H9 (cell line): ENCODE measurements around the gene IL1A. TPM values are rescaled to one million over a fixed set of nuclear protein-coding genes. Genes with fewer than 3 reads are reported as not detected.

ENCODE experiments used
- DNase-seq: peaks from one replicate; pipeline ENCODE4 v3.0.0-alpha.2; 2017
- H2AFZ ChIP-seq: one replicate; pipeline ENCODE4 v1.6.1; 2013; ENCODE audit warnings: mild to moderate bottlenecking, low read length, control low read depth, moderate library complexity
- H2AK5ac ChIP-seq: 2 replicates; pipeline ENCODE4 v1.6.1; 2013; ENCODE audit warnings: low read length, control low read depth, mixed read lengths; ENCODE audit not compliant: insufficient read length
- H2BK120ac ChIP-seq: one replicate; pipeline ENCODE4 v1.6.1; 2013; ENCODE audit warnings: low read depth, mild to moderate bottlenecking, low read length, control low read depth, inconsistent platforms; ENCODE audit not compliant: poor library complexity, severe bottlenecking
- H2BK12ac ChIP-seq: 2 replicates; pipeline ENCODE4 v1.6.1; 2013; ENCODE audit warnings: low read length, control low read depth, mixed read lengths, low read depth; ENCODE audit not compliant: insufficient read length
- H2BK15ac ChIP-seq: 2 replicates; pipeline ENCODE4 v1.6.1; 2013; ENCODE audit warnings: low read depth, low read length, control low read depth
- H2BK20ac ChIP-seq: one replicate; pipeline ENCODE4 v1.6.1; 2013; ENCODE audit warnings: low read depth, mild to moderate bottlenecking, low read length, control low read depth, inconsistent platforms; ENCODE audit not compliant: poor library complexity, severe bottlenecking
- H2BK5ac ChIP-seq: 2 replicates; pipeline ENCODE4 v1.6.1; 2013; ENCODE audit warnings: low read length, control low read depth, mixed read lengths; ENCODE audit not compliant: insufficient read length
- H3K14ac ChIP-seq: 2 replicates; pipeline ENCODE4 v1.6.1; 2013; ENCODE audit warnings: low read length, control low read depth; ENCODE audit not compliant: insufficient read depth
- H3K18ac ChIP-seq: 2 replicates; pipeline ENCODE4 v1.6.1; 2013; ENCODE audit warnings: low read depth, mild to moderate bottlenecking, mixed read lengths, low read length, control low read depth; ENCODE audit not compliant: insufficient read length
- H3K23ac ChIP-seq: 2 replicates; pipeline ENCODE4 v1.6.1; 2013; ENCODE audit warnings: low read length, control low read depth, mixed read lengths, low read depth; ENCODE audit not compliant: insufficient read length
- H3K23me2 ChIP-seq: 2 replicates; pipeline ENCODE4 v1.6.1; 2013; ENCODE audit warnings: low read depth, mild to moderate bottlenecking, mixed read lengths, low read length, control low read depth; ENCODE audit not compliant: insufficient read length, poor library complexity, severe bottlenecking
- H3K27ac ChIP-seq: 2 replicates; pipeline ENCODE4 v1.5.1; 2013; ENCODE audit warnings: low read length, control low read depth, mixed read lengths, low read depth; ENCODE audit not compliant: insufficient read length
- H3K27me3 ChIP-seq: 2 replicates; pipeline ENCODE4 v1.6.1; 2013; ENCODE audit warnings: low read length, control low read depth, inconsistent platforms; ENCODE audit not compliant: insufficient read depth
- H3K4ac ChIP-seq: 2 replicates; pipeline ENCODE4 v1.6.1; 2013; ENCODE audit warnings: low read depth, mild to moderate bottlenecking, control low read depth, inconsistent platforms, low read length, moderate library complexity
- H3K4me1 ChIP-seq: 2 replicates; pipeline ENCODE4 v1.6.1; 2013; ENCODE audit warnings: low read length, control low read depth, inconsistent platforms; ENCODE audit not compliant: insufficient read depth
- H3K4me2 ChIP-seq: 2 replicates; pipeline ENCODE4 v1.6.1; 2013; ENCODE audit warnings: low read length, control low read depth, mixed read lengths; ENCODE audit not compliant: insufficient read length, insufficient read depth
- H3K56ac ChIP-seq: 2 replicates; pipeline ENCODE4 v1.6.1; 2013; ENCODE audit warnings: low read depth, mild to moderate bottlenecking, mixed read lengths, low read length, control low read depth; ENCODE audit not compliant: insufficient read length
- H3K79me1 ChIP-seq: 2 replicates; pipeline ENCODE4 v1.6.1; 2013; ENCODE audit warnings: low read depth, mild to moderate bottlenecking, moderate library complexity, low read length, control low read depth, inconsistent platforms; ENCODE audit not compliant: insufficient read depth, poor library complexity, severe bottlenecking
- H3K79me2 ChIP-seq: 2 replicates; pipeline ENCODE4 v1.6.1; 2013; ENCODE audit warnings: low read length, control low read depth, inconsistent platforms; ENCODE audit not compliant: insufficient read depth
- H3K9ac ChIP-seq: 2 replicates; pipeline ENCODE4 v1.6.1; 2013; ENCODE audit warnings: low read length, control low read depth, mixed read lengths; ENCODE audit not compliant: insufficient read length; ENCODE audit errors: extremely low read depth
- H3K9me3 ChIP-seq: one replicate; pipeline ENCODE4 v1.6.1; 2013; ENCODE audit warnings: low read depth, low read length, inconsistent platforms; ENCODE audit not compliant: control insufficient read depth
- H3T11ph ChIP-seq: one replicate; pipeline ENCODE4 v1.6.1; 2013; ENCODE audit warnings: mild to moderate bottlenecking, low read length, control low read depth, inconsistent platforms
- H4K20me1 ChIP-seq: one replicate; pipeline ENCODE4 v1.6.1; 2013; ENCODE audit not compliant: control insufficient read depth, insufficient read length, insufficient read depth
- H4K5ac ChIP-seq: 2 replicates; pipeline ENCODE4 v1.6.1; 2013; ENCODE audit warnings: low read depth, mild to moderate bottlenecking, mixed read lengths, low read length, control low read depth; ENCODE audit not compliant: insufficient read length
- H4K8ac ChIP-seq: replicated peaks from 2 replicates; pipeline ENCODE4 v1.6.1; 2013; ENCODE audit warnings: low read length, control low read depth, mixed read lengths, low read depth; ENCODE audit not compliant: insufficient read length
- H4K91ac ChIP-seq: 2 replicates; pipeline ENCODE4 v1.6.1; 2013; ENCODE audit warnings: low read depth, mild to moderate bottlenecking, moderate library complexity, mixed read lengths, low read length, control low read depth; ENCODE audit not compliant: insufficient read length
- H3K27ac Mint-ChIP-seq, 3 experiments: 2 replicates in 2 of 3; 3 replicates in 1 of 3; pipeline ENCODE4 v1.8.0; 2020 to 2021; ENCODE audit warnings: mixed read lengths in 3 of 3, mild to moderate bottlenecking in 1 of 3, moderate library complexity in 1 of 3
- H3K27me3 Mint-ChIP-seq: 2 replicates; pipeline ENCODE4 v1.8.0; 2021; ENCODE audit warnings: low read depth, mild to moderate bottlenecking, moderate library complexity, mixed read lengths
- H3K36me3 Mint-ChIP-seq, 3 experiments: 2 replicates in 2 of 3; 3 replicates in 1 of 3; pipeline ENCODE4 v1.8.0; 2020 to 2021; ENCODE audit warnings: low read depth in 3 of 3, mixed read lengths in 3 of 3; ENCODE audit not compliant: insufficient read depth in 1 of 3
- H3K4me1 Mint-ChIP-seq, 2 experiments: 2 replicates each; pipeline ENCODE4 v1.8.0; 2020; ENCODE audit warnings: mixed read lengths in 2 of 2
- H3K4me3 Mint-ChIP-seq, 2 experiments: 2 replicates in 1 of 2; 3 replicates in 1 of 2; pipeline ENCODE4 v1.8.0; 2020 to 2021; ENCODE audit warnings: mild to moderate bottlenecking in 2 of 2, mixed read lengths in 2 of 2, moderate library complexity in 1 of 2
- H3K9me3 Mint-ChIP-seq, 2 experiments: 2 replicates in 1 of 2; 3 replicates in 1 of 2; pipeline ENCODE4 v1.8.0; 2020; ENCODE audit warnings: mild to moderate bottlenecking in 2 of 2, mixed read lengths in 2 of 2, moderate library complexity in 1 of 2
- WGBS: extraction: QIAGEN DNeasy Blood & Tissue Kit; methylation state at CpG from one replicate; pipeline ENCODE4 v1.1.7; 2013; ENCODE audit warnings: missing lambda C conversion rate, low lambda C conversion rate, mixed read lengths; ENCODE audit not compliant: insufficient read length; ENCODE audit errors: extremely low coverage; 5-methylcytosine and 5-hydroxymethylcytosine counted together
- total RNA-seq: library from RNA; stranded (reverse); gene quantifications from 2 replicates; pipeline ENCODE4 v1.2.1, GENCODE V29; 2021
- TF ChIP-seq, protein P1 (sequence below): fragments of 200-600 bp; sonication (generic); conservative IDR thresholded peaks from 3 replicates; pipeline ENCODE4 v1.8.0; 2021; ENCODE audit warnings: antibody characterized with exemption, mild to moderate bottlenecking

The IL1A gene
- total RNA-seq, 1 experiment from 2014 or later: 0.35 TPM

DNA sequence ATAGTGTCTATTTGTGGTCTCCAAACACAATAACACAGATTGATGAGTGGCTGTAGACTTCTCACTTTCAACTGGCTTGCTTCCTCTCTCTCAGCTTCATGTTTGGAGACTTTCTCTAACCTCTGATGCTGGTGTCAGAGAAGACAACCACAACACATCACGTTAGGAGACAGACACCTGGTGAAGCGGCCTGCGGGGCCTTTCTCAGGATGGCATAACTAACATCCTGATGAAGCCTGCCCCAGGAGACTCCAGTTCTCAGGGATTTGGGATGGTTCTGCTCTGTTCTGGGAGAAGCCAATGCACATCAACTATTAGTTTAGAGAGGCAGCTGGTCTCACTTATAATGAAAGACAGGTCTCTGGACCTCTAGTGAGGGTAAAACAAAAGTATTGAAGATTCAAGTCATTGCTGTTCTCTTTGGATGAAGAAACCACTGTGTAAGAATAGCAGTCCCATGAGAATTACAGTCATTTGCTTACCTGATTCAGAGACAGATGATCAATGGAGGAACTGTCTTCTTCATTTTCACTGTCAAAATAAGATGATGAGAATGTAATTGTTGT, 2.0 kb downstream of the IL1A start:
- no peak overlapping the region for H2AFZ ChIP-seq
- H3K14ac ChIP-seq: no peak overlapping the region
- no CpG with 5 or more reads among the region's 3 CpGs for WGBS
- TF ChIP-seq, protein P1, sequence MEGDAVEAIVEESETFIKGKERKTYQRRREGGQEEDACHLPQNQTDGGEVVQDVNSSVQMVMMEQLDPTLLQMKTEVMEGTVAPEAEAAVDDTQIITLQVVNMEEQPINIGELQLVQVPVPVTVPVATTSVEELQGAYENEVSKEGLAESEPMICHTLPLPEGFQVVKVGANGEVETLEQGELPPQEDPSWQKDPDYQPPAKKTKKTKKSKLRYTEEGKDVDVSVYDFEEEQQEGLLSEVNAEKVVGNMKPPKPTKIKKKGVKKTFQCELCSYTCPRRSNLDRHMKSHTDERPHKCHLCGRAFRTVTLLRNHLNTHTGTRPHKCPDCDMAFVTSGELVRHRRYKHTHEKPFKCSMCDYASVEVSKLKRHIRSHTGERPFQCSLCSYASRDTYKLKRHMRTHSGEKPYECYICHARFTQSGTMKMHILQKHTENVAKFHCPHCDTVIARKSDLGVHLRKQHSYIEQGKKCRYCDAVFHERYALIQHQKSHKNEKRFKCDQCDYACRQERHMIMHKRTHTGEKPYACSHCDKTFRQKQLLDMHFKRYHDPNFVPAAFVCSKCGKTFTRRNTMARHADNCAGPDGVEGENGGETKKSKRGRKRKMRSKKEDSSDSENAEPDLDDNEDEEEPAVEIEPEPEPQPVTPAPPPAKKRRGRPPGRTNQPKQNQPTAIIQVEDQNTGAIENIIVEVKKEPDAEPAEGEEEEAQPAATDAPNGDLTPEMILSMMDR: no peak
- no peak overlapping the region for H2AK5ac ChIP-seq
- no peak overlapping the region for H3K9ac ChIP-seq
- H3K4me1 Mint-ChIP-seq: peaks cover 36 to 40% of the 10 kb centered on the region in 2 experiments
- H3K4me2 ChIP-seq: no peak overlapping the region
- H4K20me1 ChIP-seq: no peaks in the 10 kb centered on the region
- no peak overlapping the region for H3T11ph ChIP-seq
- no peak for DNase-seq
- H4K5ac ChIP-seq: no peak overlapping the region
- H2BK20ac ChIP-seq: no peak overlapping the region
- H3K18ac ChIP-seq: no peak overlapping the region
- H3K23me2 ChIP-seq: no peaks in the 10 kb centered on the region
- H2BK120ac ChIP-seq: no peak overlapping the region
- H4K91ac ChIP-seq: no peak overlapping the region
- H2BK15ac ChIP-seq: no peak overlapping the region
- no peak overlapping the region for H3K4ac ChIP-seq
- no peaks in the 10 kb centered on the region for H3K79me1 ChIP-seq
- no peak overlapping the region for H3K23ac ChIP-seq
- H3K27me3 Mint-ChIP-seq: no peaks in the 10 kb centered on the region
- no peak overlapping the region for H2BK5ac ChIP-seq
- no peaks in the 10 kb centered on the region for H3K27me3 ChIP-seq
- H3K9me3 ChIP-seq: no peaks in the 10 kb centered on the region
- H3K9me3 Mint-ChIP-seq: no peaks in the 10 kb centered on the region
- H3K27ac Mint-ChIP-seq: no peak overlapping the region
- H3K4me3 Mint-ChIP-seq: no peak overlapping the region
- H4K8ac ChIP-seq: no peak overlapping the region
- H3K27ac ChIP-seq: no peak overlapping the region
- H3K79me2 ChIP-seq: no peaks in the 10 kb centered on the region
- H2BK12ac ChIP-seq: no peak overlapping the region
- no peak overlapping the region for H3K56ac ChIP-seq
- peaks cover 0 to 6% (median 0%) of the 10 kb centered on the region in 3 experiments; a peak in 1 of 7 replicates for H3K36me3 Mint-ChIP-seq
- peaks cover 7% of the 10 kb centered on the region for H3K4me1 ChIP-seq
